Measurements from ENCODE around the gene FAM167B. TPM values are rescaled to one million over a fixed set of nuclear protein-coding genes. Genes with fewer than 3 reads are reported as not detected.
A peak's percentile ranks its signal among the peaks of the same experiment; 100 is the strongest.

FAM167B gene
- total RNA-seq, 6 donors from 2014 or later = 1.9 to 53.0 (median 4.6) TPM; not detected in 1

- ATAC-seq (ENCODE audit: low FRiP score in 2 of 2) = no peak
- Histone ChIP-seq H3K4me3 (peak overlapping the region in 3 of 4 donors; percentile 85 to 93 (median 90)), H3K9me3 (no peaks in the 10 kb centered on the region), H3K4me1 (peaks cover 19 to 33% (median 29%) of the 10 kb centered on the region in 4 donors), H3K36me3 (peaks cover 15 to 51% (median 34%) of the 10 kb centered on the region in 4 donors), H3K27me3 (no peaks in the 10 kb centered on the region), H3K27ac (peak overlapping the region; percentile 89 to 97 (median 92))
- DNase-seq = no peak
- TF ChIP-seq EP300 (IDR thresholded peaks at IDR 0.05) (no peak), POLR2A (IDR thresholded peaks at IDR 0.05) (no peak), POLR2AphosphoS5 (IDR thresholded peaks at IDR 0.05) (no peak)
- TF ChIP-seq, protein P1, sequence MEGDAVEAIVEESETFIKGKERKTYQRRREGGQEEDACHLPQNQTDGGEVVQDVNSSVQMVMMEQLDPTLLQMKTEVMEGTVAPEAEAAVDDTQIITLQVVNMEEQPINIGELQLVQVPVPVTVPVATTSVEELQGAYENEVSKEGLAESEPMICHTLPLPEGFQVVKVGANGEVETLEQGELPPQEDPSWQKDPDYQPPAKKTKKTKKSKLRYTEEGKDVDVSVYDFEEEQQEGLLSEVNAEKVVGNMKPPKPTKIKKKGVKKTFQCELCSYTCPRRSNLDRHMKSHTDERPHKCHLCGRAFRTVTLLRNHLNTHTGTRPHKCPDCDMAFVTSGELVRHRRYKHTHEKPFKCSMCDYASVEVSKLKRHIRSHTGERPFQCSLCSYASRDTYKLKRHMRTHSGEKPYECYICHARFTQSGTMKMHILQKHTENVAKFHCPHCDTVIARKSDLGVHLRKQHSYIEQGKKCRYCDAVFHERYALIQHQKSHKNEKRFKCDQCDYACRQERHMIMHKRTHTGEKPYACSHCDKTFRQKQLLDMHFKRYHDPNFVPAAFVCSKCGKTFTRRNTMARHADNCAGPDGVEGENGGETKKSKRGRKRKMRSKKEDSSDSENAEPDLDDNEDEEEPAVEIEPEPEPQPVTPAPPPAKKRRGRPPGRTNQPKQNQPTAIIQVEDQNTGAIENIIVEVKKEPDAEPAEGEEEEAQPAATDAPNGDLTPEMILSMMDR (IDR thresholded peaks at IDR 0.05) = no peak
- WGBS, 2 donors = 89 to 91% methylated on average over 3 to 4 of the region's 4 CpGs
These were observed 26.1 kb upstream of the FAM167B start for GRCh38 chr1:32220746-32221580.

DNA sequence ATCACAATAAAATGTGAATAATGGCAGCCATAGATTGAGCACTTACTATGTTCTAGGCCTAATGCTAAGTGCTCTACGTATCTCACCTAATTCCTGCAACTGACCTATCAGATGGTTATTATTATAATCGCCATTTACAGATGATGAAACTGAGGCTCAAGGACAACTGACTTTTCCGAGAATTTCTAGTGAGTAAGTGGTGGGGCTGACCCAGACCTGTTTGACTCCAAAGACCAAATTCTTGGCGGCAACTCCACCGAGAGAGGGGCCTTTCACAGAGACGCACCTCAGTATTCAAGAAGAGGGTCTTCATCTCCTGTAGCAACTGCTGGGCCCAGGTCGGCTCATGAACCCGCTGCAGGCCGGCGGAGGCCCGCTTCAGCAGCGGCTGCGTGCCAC is 25.4 kb upstream of the FAM167B start:
- H3K4me3 ChIP-seq = peak overlapping the region; percentile 83 to 93 (median 88)
- peak overlapping the region; percentile 89 to 97 (median 92) for H3K27ac ChIP-seq
- ATAC-seq (ENCODE audit: low FRiP score in 2 of 2) (no peak), DNase-seq (no peak)
- H3K36me3 ChIP-seq = peaks cover 13 to 51% (median 35%) of the 10 kb centered on the region in 4 donors
- no peaks in the 10 kb centered on the region for H3K9me3 ChIP-seq
- peaks cover 19 to 33% (median 29%) of the 10 kb centered on the region in 4 donors for H3K4me1 ChIP-seq
- 9 to 15% methylated on average over 13 of the region's 13 CpGs for WGBS, 2 donors
- no peaks in the 10 kb centered on the region for H3K27me3 ChIP-seq
- TF ChIP-seq POLR2A (IDR thresholded peaks at IDR 0.05) (no peak), POLR2AphosphoS5 (IDR thresholded peaks at IDR 0.05) (no peak), EP300 (IDR thresholded peaks at IDR 0.05) (no peak)
- TF ChIP-seq, protein P1 (IDR thresholded peaks at IDR 0.05) = no peak

GRCh38 chr1:32221980-32222755 is 24.9 kb upstream of the FAM167B start, which contains the start of the genes EIF3I and TMEM234:
Gene EIF3I, plus strand, starts transcription at chr1:32222407. Its CDS starts 35 bp downstream, at chr1:32222442.
Gene TMEM234, minus strand, starts transcription at chr1:32222353. Its CDS starts 31 bp downstream, at chr1:32222322.
- Histone ChIP-seq H3K4me3 (peak within 1 kb of the TSS; percentile 83 to 93 (median 88)), H3K27me3 (no peaks in the 10 kb centered on the region), H3K36me3 (peaks cover 9 to 51% (median 37%) of the 10 kb centered on the region in 4 donors), H3K9me3 (no peaks in the 10 kb centered on the region), H3K27ac (peak within 1 kb of the TSS; percentile 89 to 97 (median 92)), H3K4me1 (peaks cover 19 to 33% (median 29%) of the 10 kb centered on the region in 4 donors)
- TF ChIP-seq EP300 (IDR thresholded peaks at IDR 0.05) (peak in 1 of 4 donors; percentile 74), POLR2A (IDR thresholded peaks at IDR 0.05) (peak in 3 of 4 donors; percentile 62 to 81 (median 62)), POLR2AphosphoS5 (IDR thresholded peaks at IDR 0.05) (peak; percentile 97 to 99)
- TF ChIP-seq, protein P1 (IDR thresholded peaks at IDR 0.05) = no peak
- peak; percentile 95 to 98 for ATAC-seq (ENCODE audit: low FRiP score in 2 of 2)
- DNase-seq = peak; percentile 87 to 96
- WGBS, 2 donors = 0 to 1% methylated on average over 33 to 43 of the region's 46 CpGs

- Histone ChIP-seq H3K27ac (peak overlapping the region; percentile 89 to 97 (median 92)), H3K27me3 (no peaks in the 10 kb centered on the region), H3K4me3 (peak overlapping the region in 1 of 4 donors; percentile 93), H3K4me1 (peaks cover 19 to 33% (median 29%) of the 10 kb centered on the region in 4 donors), H3K9me3 (no peaks in the 10 kb centered on the region), H3K36me3 (peaks cover 13 to 60% (median 48%) of the 10 kb centered on the region in 4 donors)
- WGBS, 2 donors = 73 to 91% methylated on average over 3 of the region's 3 CpGs
- ATAC-seq (ENCODE audit: low FRiP score in 2 of 2) (no peak), DNase-seq (no peak)
- TF ChIP-seq POLR2AphosphoS5 (IDR thresholded peaks at IDR 0.05) (no peak), EP300 (IDR thresholded peaks at IDR 0.05) (no peak), POLR2A (IDR thresholded peaks at IDR 0.05) (no peak)
- TF ChIP-seq, protein P1 (IDR thresholded peaks at IDR 0.05) = no peak
These were observed 23.3 kb upstream of the FAM167B start for GRCh38 chr1:32223683-32224082.
